ENCODE measurements around the gene MYH9.
"Not testable (repeated sequence)": the region's sequence is repeated elsewhere in the genome, so short reads cannot be mapped to it uniquely, and the experiment has no call there.

The MYH9 gene

DNA sequence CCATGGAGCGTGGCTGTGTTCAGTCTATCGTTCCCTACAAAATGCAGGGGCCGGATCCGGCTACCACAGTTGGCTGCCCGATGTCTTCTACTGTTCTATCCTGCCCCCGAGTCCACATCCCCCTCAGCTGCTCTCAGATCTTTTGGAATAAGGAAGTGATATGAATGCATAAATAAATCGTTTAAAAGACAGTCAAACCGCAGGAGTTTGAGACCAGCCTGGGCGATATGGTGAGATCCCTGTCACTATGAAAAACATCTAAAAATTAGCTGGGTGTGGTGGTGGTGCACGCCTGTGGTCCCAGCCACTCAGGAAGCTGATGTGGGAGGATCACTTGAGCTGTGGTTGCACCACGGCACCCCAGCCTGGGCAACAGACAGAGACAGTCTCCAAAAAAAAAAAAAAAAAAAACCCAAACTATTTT, 97.8 kb downstream of the MYH9 start:
- DNase-seq: not testable (repeated sequence)

DNA sequence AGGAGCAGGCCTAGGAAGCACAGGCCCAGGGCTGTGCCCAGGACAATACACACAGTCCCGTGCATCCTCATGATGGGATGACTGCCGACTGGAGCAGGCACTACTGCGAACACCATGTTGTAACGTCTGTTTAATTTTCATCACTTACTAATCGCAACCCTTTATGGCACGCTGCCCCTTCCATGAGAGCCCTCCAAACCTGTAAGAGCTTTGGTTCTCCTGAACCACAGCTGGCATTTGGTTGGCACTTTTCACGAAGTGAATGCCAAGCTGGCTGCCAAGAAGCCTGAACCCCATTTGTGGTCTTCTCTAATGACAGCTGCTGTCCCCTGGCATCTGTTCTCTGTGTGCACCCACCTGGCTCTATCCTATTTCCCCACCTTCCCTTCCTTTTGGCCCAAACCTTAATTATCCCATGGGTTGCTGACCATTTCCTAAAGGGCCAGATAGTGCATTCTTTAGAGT, 98.3 kb downstream of the MYH9 start:
- no peak for DNase-seq

DNA sequence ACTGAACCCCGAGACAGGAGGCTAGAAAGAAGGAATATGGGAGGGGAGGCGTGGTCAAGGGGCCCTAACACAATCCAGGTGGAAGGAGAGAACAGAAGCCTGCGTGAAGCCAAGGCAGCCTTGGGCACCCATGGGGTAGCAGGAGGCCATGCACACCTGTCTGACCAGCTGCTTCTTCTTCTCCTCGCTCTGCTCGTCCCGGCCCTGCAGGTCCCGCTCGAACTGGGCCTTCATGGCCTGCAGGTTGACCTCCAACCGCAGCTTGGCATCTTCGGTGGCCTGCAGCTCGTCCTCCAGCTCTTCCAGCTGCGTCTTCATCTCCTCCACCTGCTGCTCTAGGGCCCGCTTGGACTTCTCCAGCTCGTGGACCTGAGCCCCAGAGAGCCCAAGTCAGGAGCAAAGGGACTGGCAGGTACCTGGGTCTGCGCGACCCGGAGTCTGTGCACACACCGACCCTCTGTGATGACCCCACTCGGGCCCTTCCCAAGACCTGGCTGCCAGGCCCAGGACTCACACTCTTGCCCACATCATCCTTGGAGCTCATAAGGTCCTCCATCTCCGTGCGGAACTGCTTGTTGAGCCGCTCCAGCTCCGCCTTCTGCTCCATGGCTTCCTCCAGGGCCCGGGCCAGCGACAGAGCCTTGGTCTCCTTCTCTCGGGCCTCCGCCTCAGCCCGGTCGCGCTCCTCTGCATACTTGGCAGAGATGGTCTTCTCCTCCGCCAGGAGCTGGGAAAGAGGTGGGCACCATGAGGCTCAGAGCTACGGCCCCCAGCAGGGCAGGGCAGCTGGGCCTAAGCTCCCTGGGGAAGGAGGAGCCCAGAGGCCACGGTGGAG, 99.0 kb downstream of the MYH9 start:
- no peak for DNase-seq

DNA sequence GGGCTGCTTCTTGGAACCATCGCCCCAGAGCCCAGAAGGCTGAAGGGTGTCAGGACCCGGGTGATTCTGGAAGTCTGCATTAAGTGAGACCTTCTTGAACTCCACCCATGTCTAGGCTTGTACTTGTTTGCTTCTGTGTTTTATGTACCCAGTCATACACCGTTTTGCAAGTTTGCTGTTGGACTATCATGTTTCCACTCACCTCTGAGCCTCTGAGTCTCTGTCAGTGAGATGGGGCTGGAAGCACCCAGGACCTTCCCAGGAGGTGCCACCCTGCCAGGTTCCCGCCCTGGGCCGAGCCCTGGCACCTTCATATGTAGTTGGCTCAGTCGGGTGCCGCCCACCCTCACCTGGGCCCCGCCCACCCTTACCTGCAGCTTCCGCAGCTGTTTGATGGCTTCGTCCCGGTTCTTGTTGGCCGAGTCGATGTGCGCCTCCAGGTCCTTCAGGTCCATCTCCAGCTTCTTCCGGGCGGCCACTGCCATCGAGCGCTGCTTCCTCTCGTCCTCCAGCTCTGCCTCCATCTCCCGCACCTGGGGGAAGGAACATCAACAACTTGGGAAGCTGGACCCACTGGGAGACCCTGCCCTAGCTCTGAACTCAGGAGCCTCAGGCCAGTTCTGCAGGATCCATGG, 99.8 kb downstream of the MYH9 start:
- no peak for DNase-seq

DNA sequence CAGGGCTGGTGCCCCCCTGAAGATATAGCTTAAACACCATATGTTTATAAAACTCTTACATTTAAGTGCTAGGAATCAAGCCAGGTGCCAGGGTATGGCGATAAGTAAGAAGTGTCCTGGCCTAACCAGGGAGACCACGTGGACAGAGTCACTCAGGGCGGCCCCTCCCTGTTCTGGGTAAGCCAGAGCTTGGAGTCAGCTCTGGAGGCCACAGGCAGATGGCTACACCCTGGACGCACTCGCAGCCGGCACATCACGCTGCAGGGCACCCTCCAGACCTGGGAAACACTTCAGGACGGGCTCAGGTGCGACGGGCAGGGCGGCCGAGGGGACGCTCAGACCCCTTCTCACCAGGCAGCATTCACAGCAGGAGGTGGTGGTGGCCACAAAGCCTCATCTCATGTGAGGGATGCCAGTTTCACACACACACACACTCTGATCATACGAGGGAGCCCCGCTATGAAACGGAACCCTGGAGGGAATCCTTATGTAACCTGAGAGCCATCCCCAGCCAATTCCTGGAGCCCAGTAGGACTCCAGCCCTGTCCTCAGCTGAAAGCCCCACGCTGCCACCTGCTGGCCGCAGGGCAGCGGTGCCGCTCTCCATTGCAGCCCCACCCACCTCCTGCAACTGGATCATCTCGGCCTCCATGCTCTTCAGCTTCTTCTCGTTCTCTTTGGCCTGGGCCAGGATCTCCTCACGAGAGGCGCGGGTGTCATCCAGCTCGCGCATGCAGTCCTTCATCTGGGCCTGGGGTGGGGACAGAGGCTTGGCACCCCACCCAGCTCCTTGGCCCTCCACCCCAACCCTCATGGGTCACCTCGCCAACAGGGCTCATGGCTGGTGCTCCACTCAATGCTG, 101.4 kb downstream of the MYH9 start:
- peak; percentile 83 for DNase-seq

DNA sequence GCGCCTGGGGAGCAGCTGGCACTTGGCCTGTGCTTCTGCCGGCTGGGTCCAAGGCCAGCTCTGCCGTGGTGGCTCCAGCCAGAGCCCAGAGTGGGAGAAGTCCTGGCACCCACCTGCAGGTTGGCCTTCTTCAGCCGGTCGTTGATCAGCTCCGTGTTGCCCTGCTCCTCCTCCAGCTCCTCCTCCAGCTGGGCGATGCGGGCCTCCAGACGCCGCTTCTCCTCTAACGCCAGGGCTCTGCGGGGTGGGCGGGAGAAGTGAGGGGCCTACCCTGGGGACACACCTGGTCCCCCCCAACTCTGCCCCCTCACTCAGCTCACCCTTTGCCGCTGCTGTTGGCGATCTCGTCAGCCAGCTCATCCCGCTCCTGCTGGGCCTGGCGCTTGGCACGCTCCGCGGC, 102.2 kb downstream of the MYH9 start:
- DNase-seq: no peak

DNA sequence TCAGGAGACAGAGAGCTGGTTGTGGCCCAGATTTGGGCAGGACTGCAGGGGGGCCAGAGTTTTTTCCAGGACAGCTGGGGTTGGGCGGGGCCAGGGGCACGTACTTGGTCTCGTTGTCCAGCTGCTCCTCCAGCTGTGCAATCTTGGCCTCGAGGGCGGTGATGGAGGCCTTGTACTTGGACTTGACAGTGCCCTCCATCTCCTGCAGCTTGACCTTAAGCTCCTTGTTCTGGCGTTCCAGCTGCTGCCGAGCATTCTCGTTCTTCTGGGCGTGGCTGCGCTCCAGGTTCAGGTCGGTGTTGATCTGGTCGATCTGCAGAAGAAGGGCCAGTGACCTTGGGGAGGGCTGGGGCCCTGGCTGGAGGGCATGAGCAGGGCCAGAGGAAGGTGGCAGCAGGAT, 102.8 kb downstream of the MYH9 start:
- DNase-seq: no peak

DNA sequence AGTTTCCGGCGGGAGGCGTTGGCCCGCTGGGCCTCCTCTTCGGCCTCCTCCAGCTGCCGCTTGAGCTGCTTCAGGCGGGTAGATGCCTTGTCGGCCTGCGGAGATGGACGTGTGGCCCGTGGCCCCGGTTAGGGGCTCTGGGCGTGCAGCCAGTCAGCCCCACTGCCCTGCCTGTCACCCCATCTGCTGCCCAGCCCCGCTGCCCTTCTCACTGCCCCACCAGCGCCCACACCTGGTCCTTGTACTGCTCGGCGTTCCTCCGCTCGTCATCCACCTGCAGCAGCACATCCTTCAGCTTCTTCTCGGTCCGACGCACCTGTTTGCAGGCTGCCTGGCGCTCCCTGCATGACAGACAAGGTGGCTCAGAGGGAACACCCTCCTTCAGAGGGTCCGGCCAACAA, 103.6 kb downstream of the MYH9 start:
- no peak for DNase-seq

DNA sequence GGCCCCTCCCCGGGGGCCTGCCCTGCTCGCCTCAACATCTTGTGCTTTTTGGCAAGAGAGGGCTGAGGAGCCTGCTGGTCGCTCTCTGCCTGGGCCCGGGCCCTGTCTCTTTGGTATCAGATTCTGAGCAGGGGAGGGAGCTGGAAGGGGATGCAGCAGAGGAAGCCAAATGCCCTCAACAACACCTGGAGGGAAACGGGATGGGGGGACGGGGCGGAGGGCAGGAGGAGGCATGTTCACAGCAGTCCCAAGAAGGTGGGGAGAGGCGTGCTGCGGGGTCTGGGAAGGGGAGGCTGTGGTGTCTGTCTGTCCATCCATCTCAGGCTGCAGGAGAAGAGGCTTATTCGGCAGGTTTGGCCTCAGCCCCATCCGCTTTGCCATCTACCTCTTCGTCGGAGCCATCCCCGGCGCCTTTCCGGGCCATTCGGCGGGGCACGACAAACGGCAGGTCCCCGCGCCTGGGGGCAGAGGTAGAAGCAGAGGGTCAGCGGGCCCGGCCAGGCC, 105.4 kb downstream of the MYH9 start:
- no peak for DNase-seq

DNA sequence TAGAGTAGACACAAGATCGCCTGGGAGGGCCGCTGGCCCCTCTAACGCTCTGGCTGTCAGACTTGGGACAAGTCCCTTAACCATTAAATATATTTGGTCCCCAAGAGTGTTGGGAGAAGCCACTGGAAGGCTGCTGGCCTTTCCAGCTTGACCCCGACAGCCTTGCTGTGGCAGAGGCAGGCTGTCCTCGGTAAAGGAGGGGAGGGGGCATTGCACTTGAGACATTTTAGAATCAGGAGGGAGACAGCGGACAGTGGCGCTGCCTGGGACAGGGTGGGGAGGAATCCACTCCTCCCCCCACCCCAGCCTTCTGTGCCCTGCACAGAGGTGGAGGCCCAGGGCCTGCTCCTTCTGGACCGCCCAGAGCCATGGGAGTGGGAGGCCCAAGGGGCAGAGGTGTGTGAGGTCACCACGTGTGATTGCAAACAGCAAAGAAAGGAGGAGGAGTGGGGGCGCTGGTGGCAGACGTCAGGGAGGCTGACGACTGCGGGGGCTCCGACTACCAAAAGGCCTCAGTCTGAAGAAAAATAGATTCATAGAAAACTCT, 105.9 kb downstream of the MYH9 start:
- no peak for DNase-seq

DNA sequence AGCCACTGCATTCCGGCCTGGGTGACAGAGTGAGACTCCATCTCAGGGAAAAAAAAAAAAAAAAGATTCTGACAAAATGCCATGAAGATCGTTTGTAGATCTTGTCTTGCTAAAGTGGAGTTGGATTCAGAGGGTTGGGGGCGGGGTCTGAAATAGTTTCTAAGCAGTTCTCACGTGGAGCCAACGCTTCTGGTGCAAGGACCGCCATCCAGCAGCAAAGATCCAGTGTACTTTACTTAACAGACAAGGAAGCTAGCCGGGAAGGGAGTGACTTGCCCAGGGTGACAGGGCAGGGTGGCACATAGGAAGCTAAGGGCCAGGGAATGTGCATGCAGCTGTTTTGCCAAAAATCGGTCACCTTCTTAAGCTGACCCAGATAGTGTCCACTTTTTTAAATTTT, 107.4 kb downstream of the MYH9 start:
- DNase-seq: peak; percentile 20

DNA sequence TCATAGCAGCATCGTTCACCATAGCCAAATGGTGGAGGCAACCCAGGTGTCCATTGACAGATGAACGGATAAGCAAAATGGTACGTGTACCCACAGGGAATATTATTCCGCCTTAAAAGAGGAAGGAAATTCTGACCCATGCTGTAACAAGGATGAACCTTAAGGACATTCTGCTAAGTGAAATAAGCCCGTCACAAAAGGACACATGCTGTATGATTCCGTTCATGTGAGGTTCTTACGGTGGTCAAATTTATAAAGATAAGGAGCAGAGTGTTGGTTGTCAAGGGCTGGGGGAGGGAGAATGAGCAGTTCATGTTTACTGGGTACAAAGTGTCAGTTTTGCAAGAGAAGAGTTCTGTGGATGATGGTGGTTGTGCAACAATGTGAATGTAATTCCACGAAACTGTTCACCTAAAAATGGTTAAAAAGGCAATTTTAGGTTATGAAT, 108.5 kb downstream of the MYH9 start:
- peak; percentile 75 for DNase-seq

DNA sequence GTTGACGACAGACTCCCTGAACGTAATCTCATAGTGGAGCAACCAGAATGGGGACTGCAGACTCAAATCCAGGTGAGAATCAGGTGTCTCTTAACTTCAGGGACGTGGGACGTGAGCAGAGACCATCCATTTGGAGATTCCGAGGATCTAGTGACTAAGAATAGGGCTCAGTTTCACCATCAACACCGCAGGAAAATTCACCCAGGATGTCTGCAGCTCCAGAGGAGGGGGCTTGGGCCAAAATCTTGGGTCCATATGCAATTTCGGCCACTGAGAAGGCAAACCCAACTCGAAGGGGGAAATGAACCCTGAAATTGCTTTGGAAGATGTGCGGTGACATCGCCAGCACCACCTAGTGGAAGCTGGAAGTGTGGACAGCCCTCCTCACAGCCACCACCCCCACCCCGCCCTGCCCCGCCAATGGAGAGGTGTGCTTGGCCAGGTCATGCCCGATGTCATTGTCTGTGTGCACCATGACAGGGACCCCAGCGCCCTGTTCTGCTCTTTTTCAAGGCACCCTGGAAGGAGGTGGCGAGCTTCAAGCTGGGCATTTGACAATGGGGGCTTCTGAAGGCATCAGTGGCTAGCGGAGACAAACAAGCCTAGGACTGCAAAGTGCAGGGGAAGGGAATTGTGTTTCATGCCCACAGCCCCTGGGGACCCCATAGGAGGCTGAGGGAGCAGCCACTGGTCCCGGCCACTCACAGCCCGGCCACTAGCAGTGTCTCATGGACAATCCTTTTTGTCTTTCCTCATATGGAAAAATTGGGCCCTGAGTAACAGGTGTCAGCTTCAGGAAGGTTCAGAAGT, 110.1 kb downstream of the MYH9 start:
- DNase-seq: peak; percentile 86

DNA sequence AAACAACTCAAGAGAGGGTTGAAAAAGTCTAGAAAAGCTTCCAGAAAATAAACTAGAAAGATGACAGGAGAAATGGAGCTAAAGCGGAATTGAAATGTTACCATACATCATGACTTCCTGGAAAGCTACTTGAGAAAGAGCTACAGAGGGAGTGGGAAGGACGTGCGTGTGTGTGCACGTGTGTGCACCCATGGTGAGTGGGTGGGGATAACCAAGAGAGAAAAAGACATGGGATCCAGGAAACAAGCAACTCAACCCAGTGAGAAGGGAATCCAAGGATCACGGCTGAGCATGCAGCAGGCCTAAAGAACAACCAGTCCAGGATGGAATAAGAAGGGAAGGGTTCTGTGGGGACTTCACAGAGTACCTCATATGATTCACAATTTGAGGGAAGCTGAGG, 113.2 kb downstream of the MYH9 start:
- DNase-seq: no peak

DNA sequence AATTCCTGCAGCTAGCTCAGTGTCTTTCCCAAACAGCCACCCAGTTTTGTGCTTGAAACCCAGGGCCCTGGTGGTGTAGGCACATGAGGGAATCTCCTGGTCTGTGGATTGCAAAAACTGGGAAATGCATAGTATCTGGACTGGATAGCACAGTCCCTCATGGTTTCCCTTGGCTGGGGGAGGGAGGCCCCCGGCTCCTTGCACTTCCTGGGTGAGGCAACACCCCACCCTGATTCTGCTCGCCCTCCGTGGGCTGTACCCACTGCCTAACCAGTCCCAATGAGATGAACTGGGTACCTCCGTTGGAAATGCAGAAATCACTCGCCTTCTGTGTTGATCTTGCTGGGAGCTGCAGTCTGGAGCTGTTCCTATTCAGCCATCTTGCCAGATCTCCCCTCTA, 115.8 kb downstream of the MYH9 start:
- DNase-seq: not testable (repeated sequence)

DNA sequence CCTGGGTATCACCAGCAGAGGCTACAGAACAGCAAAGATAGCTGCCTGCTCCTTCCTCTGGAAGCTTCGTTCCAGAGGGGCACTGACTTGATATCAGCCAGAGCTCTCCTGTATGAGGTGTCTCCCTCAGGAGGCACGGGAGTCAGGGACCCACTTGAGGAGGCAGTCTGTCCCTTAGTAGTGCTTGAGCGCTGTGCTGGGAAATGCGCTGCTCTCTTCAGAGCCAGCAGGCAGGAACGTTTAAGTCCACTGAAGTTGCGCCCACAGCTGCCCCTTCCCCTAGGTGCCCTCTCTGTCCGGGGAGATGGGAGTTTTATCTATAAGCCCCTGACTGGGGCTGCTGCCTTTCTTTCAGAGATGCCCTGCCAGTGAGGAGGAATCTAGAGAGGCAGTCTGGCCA, 116.5 kb downstream of the MYH9 start:
- not testable (repeated sequence) for DNase-seq

DNA sequence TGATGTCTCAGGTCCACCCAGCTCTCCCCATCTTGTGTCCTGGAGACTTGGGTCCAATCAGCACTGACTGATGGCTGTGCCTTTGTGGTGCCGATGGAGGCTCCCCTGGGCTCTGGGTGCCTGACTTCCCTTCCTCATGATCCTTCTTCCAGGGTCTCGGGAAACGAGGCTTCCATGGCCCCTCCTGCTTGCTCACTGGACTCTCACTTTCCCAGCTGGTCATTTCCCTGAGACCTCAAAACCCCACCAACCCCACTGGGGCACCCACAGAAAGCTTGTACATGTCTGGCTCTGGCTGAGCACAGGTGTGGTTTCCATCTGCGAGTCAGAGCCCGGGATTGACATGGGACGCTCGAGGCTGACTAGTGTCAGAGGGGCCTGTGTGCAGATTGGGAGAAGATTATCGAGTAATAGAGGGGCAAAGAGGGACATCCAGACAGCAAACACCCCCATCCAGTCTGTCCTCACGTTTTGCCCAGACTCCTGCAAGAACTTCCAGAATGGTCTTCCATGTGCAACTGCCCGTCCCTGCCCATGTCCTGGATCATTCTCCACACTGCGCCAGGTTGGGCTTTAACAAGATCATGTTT, 119.8 kb downstream of the MYH9 start:
- DNase-seq: no peak

DNA sequence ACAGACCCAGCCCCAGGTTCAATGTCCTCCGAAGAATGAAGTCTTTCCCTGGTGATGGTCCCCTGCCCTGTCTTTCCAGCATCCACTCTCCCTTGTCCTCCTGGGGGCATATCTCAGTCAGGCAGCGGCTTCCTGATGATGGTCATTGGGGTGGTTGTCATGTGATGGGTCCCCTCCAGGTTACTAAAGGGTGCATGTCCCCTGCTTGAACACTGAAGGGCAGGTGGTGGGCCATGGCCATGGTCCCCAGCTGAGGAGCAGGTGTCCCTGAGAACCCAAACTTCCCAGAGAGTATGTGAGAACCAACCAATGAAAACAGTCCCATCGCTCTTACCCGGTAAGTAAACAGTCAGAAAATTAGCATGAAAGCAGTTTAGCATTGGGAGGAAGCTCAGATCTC, 120.7 kb downstream of the MYH9 start:
- no peak for DNase-seq

DNA sequence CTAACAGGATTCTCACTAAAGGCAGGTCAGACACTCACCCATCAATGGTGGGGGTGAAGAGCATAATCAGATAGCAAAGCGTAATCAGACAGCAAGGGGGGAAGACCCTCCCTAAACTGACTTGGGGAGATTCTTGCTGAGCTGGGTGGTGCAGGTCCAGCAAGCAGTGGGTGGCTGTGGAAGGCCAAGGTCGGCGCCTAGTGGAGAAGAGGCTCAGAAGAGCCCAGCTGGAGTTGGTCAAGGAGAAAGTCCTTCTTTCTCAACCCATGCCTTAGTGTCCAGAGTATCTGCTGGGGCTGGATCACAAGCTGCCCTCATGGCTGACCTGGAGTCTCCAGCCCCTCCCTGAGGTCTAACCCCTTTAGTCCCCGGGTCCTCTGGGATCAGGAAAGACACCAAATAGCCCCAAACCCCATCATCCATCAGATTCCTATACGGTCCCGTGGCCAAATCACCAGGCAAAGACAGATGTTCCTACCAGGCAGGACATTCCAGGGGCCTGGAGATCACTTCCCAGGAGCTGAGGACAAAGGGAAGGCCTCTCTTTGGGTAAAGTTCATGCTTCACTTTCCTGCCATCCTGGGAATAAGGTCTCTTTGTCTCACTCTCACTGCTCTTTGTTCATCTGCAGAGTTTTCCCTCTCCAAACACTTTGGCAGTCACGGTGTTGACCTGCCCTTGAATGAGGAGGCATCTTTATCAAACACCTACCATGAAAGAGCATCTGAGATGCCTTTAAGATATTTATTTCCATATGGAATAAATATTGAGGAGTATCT, 123.7 kb downstream of the MYH9 start:
- DNase-seq: peak; percentile 17

DNA sequence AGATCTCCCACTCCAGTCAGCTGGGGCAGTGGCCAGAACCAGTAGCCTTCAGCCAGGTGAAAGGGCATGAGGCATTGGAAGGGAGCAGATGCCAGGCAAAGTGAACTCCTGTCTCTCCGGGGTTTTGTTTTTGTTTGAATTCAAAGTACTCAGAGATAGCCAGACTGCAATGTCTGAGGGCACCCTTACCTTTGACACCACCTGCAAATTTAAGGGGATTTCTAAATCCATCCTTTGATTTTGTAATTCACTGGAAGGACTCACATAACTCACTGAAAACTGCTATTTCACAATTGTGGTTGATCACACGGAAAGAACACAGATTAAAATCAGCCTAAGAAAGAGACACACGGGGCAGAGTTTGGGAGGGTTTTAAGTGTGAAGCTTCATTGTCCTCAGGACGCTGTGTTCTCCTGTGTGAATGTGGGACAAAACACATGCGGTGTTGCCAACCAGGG, 124.5 kb downstream of the MYH9 start:
- peak; percentile 77 for DNase-seq

DNA sequence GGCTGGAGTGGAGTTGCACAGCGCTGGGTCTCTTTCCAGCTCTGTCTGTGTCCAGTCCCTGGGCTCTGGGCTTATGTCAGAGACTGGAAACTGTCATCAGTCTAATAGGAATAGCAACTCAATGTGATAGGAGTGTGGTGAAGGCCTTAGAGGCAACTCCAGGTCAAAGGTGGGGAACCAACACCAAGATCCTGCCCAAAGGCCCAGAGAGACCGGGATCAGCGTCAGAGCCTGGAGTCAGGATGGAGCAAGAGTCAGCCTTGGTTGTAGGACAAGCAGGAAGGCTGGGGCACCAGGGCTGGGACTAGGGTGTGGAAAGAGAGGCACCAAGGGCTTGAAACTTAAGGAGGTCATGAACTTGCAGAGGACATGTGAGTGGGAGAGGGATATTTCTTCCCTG, 125.5 kb downstream of the MYH9 start:
- DNase-seq: not testable (repeated sequence)
